HG03097 (cell line): ENCODE results near the gene FAM110A.
"Not testable (repeated sequence)": the region's sequence is repeated elsewhere in the genome, so short reads cannot be mapped to it uniquely, and the experiment has no call there.

ENCODE experiments used
- ATAC-seq: cut with Tn5 transposase; IDR thresholded peaks from one replicate; pipeline ENCODE4 v1.9.1; 2021; ENCODE audit not compliant: unreplicated experiment, low FRiP score

The FAM110A gene

GRCh38 chr20:892371-892770 is 58.9 kb downstream of the FAM110A start:
- ATAC-seq: not testable (repeated sequence)
